Anterior cingulate cortex (tissue), 58 donors: ENCODE data around the gene ERCC3.
"Not testable (repeated sequence)": the region's sequence is repeated elsewhere in the genome, so short reads cannot be mapped to it uniquely, and the experiment has no call there.

Experiments
- DNase-seq, 58 donors: peaks; one replicate each; lab custom pipeline; 2025; lab: John Stamatoyannopoulos, UW

Gene ERCC3

GRCh38 chr2:127280693-127281092 is 13.3 kb downstream of the ERCC3 start:
- DNase-seq, result no peak

GRCh38 chr2:127279781-127280180 is 14.2 kb downstream of the ERCC3 start:
- no peak for DNase-seq

- DNase-seq, result no peak
Observed at GRCh38 chr2:127278959-127279358, 15.0 kb downstream of the ERCC3 start.

GRCh38 chr2:127277028-127277427 is 16.9 kb downstream of the ERCC3 start:
- no peak for DNase-seq

- DNase-seq, result peak in 9 of 58 donors; percentile 6 to 39 (median 32)
Observed at GRCh38 chr2:127275789-127276188, 18.2 kb downstream of the ERCC3 start.

- peak in 32 of 58 donors; percentile 5 to 77 (median 39) for DNase-seq
Observed at GRCh38 chr2:127275356-127275755, 18.6 kb downstream of the ERCC3 start.

GRCh38 chr2:127270663-127271062 is 23.3 kb downstream of the ERCC3 start:
- no peak for DNase-seq

- DNase-seq, result no peak
Observed at GRCh38 chr2:127261804-127262406, 32.0 kb downstream of the ERCC3 start.

GRCh38 chr2:127259355-127259754 is 34.6 kb downstream of the ERCC3 start:
- DNase-seq, result no peak

GRCh38 chr2:127256866-127257265 is 37.1 kb downstream of the ERCC3 start:
- DNase-seq, result no peak

GRCh38 chr2:127256381-127256780 is 37.6 kb downstream of the ERCC3 start:
- DNase-seq, result no peak

- DNase-seq, result no peak
Observed at GRCh38 chr2:127255721-127256120, 38.2 kb downstream of the ERCC3 start.

- no peak for DNase-seq
Observed at GRCh38 chr2:127255146-127255545, 38.8 kb downstream of the ERCC3 start.

GRCh38 chr2:127254386-127254981 is 39.5 kb downstream of the ERCC3 start:
- DNase-seq, result no peak

GRCh38 chr2:127241184-127241583 is 52.8 kb downstream of the ERCC3 start:
- not testable (repeated sequence) for DNase-seq

- DNase-seq, result no peak
Observed at GRCh38 chr2:127239395-127239794, 54.5 kb downstream of the ERCC3 start.

GRCh38 chr2:127237768-127238167 is 56.2 kb downstream of the ERCC3 start:
- not testable (repeated sequence) for DNase-seq

- DNase-seq, result no peak
Observed at GRCh38 chr2:127235082-127235702, 58.8 kb downstream of the ERCC3 start.

GRCh38 chr2:127233710-127234109 is 60.2 kb downstream of the ERCC3 start:
- no peak for DNase-seq

- DNase-seq, result no peak
Observed at GRCh38 chr2:127231130-127231865, 62.6 kb downstream of the ERCC3 start.

GRCh38 chr2:127229555-127229954 is 64.4 kb downstream of the ERCC3 start:
- no peak for DNase-seq
